ENCODE data around the gene NOL3.
A peak's percentile ranks its signal among the peaks of the same experiment; 100 is the strongest.

The NOL3 gene

DNA sequence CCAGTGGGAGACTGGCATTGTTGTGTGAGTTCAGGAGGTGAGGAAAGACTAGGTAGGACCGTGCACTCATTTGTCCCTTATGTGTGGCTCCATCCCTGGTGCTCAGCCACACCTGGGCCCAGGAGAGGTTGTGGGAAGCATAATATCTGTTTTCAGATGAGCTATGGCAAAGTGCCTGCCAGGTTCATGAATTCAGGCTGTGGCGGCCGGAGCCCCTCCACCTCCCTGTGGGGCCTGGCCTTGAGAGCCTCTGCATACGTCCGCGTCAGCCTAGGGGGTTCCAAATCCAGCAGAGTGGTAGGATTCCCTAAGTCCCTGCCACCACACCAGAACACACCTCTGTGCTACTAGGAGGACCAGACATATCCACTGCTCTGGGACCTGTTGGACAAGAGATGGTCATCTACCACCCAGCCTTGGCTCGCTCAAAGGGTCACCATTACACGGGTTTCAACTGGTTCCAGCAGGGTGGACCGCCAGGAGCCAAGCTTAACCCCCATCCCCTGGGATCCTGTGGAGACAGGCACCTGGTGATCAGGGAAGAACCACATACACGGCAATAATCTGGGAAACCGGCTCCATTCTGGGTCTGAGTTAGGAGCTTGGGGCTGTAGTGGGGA is 21.6 kb upstream of the NOL3 start:
- no peak overlapping the region for H3K4me3 ChIP-seq (ENCODE audit: low read depth, low read length)
- TF ChIP-seq, protein P1, sequence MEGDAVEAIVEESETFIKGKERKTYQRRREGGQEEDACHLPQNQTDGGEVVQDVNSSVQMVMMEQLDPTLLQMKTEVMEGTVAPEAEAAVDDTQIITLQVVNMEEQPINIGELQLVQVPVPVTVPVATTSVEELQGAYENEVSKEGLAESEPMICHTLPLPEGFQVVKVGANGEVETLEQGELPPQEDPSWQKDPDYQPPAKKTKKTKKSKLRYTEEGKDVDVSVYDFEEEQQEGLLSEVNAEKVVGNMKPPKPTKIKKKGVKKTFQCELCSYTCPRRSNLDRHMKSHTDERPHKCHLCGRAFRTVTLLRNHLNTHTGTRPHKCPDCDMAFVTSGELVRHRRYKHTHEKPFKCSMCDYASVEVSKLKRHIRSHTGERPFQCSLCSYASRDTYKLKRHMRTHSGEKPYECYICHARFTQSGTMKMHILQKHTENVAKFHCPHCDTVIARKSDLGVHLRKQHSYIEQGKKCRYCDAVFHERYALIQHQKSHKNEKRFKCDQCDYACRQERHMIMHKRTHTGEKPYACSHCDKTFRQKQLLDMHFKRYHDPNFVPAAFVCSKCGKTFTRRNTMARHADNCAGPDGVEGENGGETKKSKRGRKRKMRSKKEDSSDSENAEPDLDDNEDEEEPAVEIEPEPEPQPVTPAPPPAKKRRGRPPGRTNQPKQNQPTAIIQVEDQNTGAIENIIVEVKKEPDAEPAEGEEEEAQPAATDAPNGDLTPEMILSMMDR (IDR thresholded peaks at IDR 0.05; ENCODE audit: borderline replicate concordance, insufficient read depth, low read depth, low read length): no peak

DNA sequence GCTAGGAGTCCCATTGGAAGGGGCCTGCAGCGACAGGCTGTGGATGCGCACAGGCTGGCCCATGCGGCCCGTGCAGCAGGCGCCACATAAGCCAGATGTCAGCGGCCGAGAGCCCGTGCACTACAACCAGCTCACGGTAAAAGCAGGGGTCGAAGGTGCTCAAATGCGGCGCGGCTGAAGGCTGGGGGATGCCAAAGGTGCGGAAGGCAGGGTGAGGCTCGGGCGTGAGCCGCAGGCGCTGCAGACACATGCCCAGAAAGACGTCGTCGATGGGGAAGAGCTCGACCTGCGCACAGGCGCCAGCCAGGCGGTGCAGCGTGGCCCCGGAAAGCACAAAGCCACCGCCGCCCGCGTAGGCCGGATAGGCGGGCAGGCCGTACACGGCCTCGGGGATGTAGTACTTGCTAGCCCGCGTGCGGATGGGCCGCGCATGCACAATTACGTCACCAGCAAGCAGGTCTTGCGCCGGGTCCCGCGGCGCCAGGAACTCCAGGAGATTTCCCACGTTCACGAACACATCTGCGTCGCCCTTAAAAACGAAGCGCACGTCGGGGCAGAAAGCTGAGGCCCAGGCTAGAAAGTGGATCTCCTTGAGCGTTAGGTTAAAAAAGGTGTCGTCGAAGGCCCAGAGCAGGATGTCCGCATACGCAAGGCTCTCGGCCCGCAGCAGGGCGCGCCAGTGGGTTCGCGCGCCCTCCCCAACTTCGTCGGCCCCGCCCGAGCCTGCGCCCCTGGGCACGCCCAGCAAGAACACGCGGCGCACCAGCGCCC is 20.9 kb upstream of the NOL3 start:
- H3K4me3 ChIP-seq (ENCODE audit: low read depth, low read length): no peak overlapping the region
- TF ChIP-seq, protein P1 (IDR thresholded peaks at IDR 0.05; ENCODE audit: borderline replicate concordance, insufficient read depth, low read depth, low read length): no peak

- peak overlapping the region; percentile 57 for H3K4me3 ChIP-seq (ENCODE audit: low read depth, low read length)
- TF ChIP-seq, protein P1 (IDR thresholded peaks at IDR 0.05; ENCODE audit: borderline replicate concordance, insufficient read depth, low read depth, low read length): no peak
Measured at GRCh38 chr16:67150047-67150832, 20.1 kb upstream of the NOL3 start.

GRCh38 chr16:67150833-67151396 is 19.4 kb upstream of the NOL3 start, which contains the start of gene B3GNT9:
Gene B3GNT9, minus strand, starts transcription at chr16:67150998. Its CDS starts 513 bp downstream, at chr16:67150485.
- TF ChIP-seq, protein P1 (IDR thresholded peaks at IDR 0.05; ENCODE audit: borderline replicate concordance, insufficient read depth, low read depth, low read length): no peak
- H3K4me3 ChIP-seq (ENCODE audit: low read depth, low read length): peak within 1 kb of the TSS; percentile 57

GRCh38 chr16:67151431-67152097 is 18.8 kb upstream of the NOL3 start:
- TF ChIP-seq, protein P1 (IDR thresholded peaks at IDR 0.05; ENCODE audit: borderline replicate concordance, insufficient read depth, low read depth, low read length): no peak
- H3K4me3 ChIP-seq (ENCODE audit: low read depth, low read length): no peak overlapping the region

GRCh38 chr16:67154578-67155294 is 15.6 kb upstream of the NOL3 start:
- H3K4me3 ChIP-seq (ENCODE audit: low read depth, low read length): no peak overlapping the region
- TF ChIP-seq, protein P1 (IDR thresholded peaks at IDR 0.05; ENCODE audit: borderline replicate concordance, insufficient read depth, low read depth, low read length): no peak
